HG02973 (cell line): ENCODE data around the gene PTP4A2.
"Not testable (repeated sequence)": the region's sequence is repeated elsewhere in the genome, so short reads cannot be mapped to it uniquely, and the experiment has no call there.

Experiments
- ATAC-seq: cut with Tn5 transposase; IDR thresholded peaks from one replicate; pipeline ENCODE4 v1.9.1; 2021; ENCODE audit warnings: moderate library complexity; ENCODE audit not compliant: unreplicated experiment

Gene PTP4A2

GRCh38 chr1:31895474-31896198 is 42.5 kb downstream of the PTP4A2 start:
- not testable (repeated sequence) for ATAC-seq

DNA sequence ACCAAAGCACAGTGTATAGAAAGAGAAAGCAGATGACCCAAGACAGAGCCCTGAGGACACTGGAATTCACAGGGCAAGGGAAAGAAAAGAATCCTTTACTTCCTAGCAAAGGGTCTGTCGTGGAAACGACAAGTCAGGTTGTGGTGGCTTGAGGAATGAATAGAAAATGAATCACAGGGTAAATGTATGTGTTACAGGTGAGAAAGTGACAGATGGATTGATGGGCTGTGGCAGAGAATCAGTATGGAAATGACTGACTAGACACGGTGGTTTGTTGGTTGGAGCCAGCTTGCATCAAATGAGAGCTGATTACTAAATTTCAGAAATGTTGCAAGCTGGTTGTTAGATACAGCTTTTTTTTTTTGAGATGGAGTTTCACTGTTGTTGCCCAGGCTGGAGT is 46.9 kb downstream of the PTP4A2 start:
- ATAC-seq: no peak

DNA sequence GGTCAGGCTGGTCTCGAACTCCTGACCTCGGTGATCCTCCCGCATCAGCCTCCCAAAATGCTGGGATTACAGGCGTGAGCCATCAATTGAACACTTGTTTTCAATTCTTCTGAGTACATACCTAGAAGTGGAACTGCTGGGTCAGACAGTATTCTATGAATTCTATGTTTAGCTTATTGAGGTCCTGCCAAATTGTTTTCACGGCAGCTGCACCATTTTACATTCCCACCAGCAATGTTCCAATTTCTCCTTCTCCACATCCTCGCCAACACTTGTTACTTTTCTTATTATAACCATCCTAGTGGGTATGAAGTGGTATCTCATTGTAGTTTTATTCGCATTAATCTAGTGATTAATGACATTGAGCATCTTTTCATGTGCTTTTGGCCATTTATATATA is 49.9 kb downstream of the PTP4A2 start:
- no peak for ATAC-seq

DNA sequence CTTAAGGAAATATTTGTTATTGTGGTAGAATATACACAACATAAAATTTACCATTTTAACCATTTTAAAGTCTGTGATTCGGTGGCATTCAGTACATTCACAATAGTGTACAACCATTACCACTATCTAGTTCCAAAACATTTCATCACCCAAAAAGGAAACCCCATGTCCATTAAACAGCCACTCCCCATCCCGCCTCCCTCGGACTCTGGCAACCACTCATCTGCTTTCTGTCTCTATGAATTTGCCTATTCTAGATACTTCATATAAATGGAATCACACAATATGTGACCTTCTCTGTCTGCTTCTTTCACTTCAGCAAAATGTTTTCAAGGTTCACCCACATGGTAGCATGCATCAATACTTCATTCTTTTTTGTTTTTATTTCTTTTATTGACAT is 51.3 kb downstream of the PTP4A2 start:
- no peak for ATAC-seq

GRCh38 chr1:31885851-31886250 is 52.3 kb downstream of the PTP4A2 start:
- no peak for ATAC-seq

- no peak for ATAC-seq
These were observed 54.7 kb downstream of the PTP4A2 start for GRCh38 chr1:31883357-31883942.

DNA sequence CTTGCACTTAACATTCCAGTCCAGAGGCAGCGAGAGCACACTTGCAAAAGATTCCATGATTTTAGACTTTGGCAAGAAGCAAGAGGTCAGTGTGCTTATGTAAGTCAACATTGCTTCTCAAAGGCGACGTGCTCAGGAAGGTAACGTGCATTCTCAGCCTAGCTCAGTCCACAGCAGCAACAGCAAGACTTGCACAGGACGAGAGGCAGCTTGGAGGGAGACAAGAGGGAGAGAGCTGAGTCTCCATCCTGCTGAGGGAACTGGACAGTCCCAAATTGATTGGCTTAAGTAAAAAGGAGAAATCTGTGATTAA is 56.5 kb downstream of the PTP4A2 start:
- ATAC-seq: no peak

DNA sequence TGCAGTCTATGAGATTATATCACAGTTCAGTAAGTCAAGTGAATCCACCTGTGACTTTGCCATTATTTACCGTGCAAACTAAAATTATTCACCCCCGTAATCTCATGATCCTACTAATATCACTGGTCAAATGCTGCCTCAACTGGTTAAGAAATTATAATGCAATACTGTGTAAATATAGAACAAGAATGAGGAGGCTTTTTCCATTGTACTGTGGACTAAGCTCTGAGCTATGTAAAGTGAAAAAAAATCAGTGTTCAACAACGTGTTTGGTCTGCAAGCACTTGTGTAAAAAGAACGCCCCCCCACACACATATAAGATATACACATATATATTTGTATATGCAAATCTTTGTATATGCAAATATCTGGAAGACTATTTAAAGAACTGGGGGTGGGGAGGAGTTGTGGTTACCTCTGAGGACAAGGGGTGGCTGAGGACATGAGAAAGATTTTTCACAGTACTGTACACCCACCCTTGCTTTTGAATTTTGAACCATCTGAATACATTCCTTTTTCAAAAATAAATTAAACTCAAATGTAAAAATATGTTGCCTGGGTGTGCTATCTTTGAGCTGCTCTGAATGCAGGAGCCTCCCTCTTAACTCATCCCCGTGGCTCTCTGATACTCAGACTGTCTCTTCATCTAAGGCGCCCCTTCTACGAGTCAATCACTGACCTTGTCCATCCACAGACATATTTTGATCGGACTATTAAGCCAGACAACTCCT is 57.0 kb downstream of the PTP4A2 start:
- ATAC-seq: no peak

DNA sequence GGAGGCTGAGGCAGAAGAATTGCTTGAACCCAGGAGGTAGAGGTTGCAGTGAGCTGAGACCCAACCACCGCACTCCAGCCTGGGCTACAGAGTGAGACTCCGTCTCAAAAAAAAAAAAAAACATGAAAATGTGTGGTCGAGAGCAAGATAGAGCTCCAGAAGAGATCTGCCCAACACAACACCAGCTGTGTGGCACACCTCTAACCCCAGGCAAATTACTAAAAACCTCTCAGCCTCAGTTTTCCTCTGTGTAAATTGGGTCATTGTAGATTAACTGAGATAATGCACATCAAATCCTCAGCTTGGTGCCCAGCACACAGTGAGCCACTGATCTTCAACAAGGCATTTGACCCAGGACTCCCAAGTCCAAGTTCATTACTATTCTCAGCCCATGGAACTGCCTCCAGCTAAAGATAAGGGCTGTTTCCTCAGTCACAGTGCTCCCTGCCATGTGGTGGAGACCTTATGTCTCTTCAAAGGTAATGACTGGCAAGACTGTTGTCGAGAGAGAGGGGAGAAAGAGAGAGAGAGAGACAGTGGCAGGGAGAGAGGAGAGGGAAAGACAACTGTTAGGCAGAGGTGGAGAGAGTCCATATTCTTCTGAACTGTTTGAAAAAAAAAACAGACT is 58.1 kb downstream of the PTP4A2 start:
- no peak for ATAC-seq

DNA sequence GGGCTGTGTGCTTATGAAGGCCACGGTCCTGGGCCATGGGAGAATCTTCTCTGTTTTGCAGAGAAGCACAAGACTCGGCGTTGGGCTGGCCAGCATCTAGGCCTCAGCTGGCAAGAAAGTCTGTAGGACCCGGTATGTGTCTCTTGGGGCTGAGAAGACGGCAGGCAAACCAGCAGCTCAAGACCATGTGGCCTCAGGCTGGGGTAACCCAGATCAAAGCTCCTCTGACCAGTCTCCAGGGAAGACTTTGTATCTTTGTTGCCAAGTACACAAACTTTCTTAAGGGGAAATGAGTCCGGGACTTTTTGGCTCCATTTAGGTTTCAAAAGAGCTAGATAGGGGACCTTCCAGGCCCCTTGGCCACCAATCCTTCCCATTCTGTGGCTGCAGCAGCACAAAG is 60.1 kb downstream of the PTP4A2 start:
- no peak for ATAC-seq

DNA sequence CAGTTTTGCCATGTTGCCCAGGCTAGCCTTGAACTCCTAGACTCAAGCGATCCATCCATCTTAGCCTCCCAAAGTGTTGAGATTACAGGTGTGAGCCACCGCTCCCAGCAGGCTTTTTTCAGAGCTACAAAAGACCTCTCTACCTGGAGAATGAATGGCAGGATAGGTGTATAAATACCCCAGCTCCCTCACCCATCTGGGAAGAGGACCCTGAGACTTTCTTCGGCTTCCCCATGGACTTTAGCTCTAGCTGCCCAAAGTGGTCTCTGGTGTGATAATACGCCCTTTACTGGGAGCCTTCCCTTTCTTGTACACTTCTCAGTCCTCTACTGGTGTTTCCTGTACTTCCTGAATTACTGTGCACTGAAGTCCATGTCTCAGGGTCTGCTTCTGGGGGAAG is 60.6 kb downstream of the PTP4A2 start:
- no peak for ATAC-seq

DNA sequence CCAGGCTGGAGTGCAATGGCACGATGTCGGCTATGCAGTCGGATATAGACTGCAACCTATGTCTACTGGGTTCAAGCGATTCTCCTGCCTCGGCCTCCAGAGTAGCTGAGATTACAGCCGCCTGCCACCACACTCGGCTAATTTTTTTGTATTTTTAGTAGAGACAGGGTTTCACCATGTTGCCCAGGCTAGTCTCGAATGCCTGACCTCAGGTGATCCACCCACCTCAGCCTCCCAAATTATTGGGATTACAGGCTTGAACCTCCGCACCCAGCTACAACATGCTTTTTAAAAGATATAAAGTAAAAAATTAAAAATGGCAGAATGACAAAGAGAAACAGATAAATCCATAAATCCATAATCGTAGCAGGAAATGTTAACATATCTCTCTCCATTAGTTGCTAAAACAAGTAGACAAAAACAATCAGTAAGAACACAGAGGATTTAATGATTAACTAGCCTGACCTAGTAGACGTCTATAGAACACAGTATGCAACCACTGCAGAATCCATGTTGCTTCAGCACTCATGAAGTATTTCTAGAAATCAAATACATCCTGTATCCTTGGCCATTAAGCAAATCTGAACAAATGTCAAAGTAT is 62.4 kb downstream of the PTP4A2 start:
- ATAC-seq: no peak

DNA sequence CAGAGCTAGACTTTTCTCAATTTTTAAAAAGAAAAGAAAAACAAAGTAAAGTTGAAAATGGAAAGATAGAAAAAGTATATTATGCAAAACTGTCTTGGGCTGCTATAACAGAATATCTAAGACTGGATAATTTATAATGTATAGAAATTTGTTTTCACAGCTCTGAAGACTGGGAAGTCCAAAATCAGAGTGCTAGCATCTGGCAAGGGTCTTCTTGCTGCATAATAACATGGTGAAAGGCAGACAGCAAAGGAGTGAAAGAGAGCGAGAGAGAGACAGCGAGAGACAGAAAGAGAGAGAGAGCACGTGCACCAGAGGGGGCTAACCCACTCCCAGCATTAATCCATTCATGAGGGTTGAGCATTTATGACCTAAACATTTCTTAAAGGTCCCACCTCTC is 63.2 kb downstream of the PTP4A2 start:
- ATAC-seq: no peak

GRCh38 chr1:31872658-31873636 is 65.2 kb downstream of the PTP4A2 start:
- ATAC-seq: no peak

DNA sequence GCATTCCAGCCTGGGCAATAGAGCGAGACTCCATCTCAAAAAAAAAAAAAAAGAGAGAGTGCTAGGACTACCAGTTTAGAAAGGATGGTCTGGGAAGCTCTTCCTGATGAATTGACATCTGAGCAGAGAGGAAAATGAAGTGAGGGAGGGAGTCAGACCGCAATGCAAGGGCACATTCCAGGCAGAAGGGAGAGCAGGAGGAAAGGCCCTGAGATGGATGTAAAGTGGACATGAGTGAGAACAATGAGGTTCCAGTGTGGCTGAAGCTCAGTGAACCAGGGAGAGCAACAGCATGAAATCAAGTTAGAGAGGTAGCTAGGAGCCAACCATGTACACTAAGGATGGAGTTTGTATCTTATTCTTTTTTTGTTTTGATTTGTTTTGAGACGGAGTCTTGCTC is 66.5 kb downstream of the PTP4A2 start:
- ATAC-seq: no peak

GRCh38 chr1:31870086-31870736 is 68.0 kb downstream of the PTP4A2 start:
- ATAC-seq: no peak

DNA sequence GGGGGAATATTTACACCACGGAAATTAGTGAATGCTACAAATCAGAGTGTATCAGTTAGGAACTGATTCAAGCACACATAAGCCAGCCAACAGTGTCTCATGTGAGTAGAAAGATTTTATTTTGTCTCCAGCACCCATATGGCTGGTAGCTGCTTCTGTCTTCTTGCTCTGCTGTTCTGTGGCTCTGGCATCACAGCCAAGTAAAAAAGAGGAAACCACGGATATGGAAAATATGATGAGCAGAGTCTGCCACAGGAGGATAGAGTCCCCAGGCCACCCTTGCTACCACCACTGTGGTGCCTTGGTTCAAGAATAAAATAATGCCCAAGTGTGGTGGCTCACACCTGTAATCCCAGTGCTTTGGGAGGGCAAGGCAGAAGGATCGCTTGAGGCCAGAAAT is 68.7 kb downstream of the PTP4A2 start:
- ATAC-seq: no peak

DNA sequence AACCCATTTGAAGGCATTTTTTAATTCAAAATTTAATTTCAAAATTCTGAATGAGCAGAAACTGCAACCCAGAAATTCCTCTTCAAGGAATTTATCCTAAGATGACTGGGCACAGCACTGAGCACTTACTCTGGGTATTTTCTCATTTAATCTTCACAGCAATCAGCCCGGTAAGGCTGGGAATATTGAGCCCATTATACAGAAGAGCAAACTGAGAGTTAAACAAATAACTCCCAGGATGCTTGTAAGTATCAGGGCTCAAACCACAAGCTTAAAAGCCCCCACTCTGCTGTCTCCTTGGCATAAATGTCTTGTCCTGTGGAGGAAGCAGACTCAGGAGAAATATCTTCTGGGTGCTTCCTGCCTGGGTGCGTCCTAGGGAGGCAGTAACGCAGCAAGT is 69.3 kb downstream of the PTP4A2 start:
- ATAC-seq: no peak

DNA sequence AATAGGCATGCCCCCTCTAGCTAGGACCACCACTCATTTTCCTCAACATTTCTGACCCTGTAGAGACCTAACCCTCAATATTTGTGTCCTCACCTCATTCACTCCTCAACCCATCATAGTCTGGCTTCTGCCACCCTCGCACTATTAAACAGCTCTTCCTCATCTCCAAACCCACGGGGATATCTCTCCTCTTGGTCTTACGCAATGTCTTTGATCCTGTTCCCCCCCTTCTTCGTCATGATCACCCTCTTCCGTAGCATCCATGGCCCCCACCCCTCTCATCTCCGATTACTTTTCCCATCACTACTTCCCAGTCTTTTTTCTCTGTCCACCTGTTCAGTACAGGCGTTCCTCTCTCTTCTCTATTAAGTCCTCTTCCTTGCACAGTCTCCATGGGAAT is 70.6 kb downstream of the PTP4A2 start:
- ATAC-seq: no peak

- ATAC-seq: peak; percentile 50
These were observed 71.6 kb downstream of the PTP4A2 start for GRCh38 chr1:31866450-31867032.
